A172 (cell line): ENCODE measurements around the gene FA2H. TPM values are rescaled to one million over a fixed set of nuclear protein-coding genes. Genes with fewer than 3 reads are reported as not detected.
"Not testable (repeated sequence)": the region's sequence is repeated elsewhere in the genome, so short reads cannot be mapped to it uniquely, and the experiment has no call there.

Experiments used
- DNase-seq: peaks from one replicate; pipeline ENCODE4 v3.0.0-alpha.2; 2015; ENCODE audit warnings: low spot score
- total RNA-seq: library from RNA; depleted of rRNA; stranded (reverse); fragments of >200 nt; shearing (Covaris generic); gene quantifications from 2 replicates; pipeline ENCODE4 v1.2.3, GENCODE V29; 2014

FA2H gene
- total RNA-seq, 1 experiment from 2014 or later: 0.03 TPM

DNA sequence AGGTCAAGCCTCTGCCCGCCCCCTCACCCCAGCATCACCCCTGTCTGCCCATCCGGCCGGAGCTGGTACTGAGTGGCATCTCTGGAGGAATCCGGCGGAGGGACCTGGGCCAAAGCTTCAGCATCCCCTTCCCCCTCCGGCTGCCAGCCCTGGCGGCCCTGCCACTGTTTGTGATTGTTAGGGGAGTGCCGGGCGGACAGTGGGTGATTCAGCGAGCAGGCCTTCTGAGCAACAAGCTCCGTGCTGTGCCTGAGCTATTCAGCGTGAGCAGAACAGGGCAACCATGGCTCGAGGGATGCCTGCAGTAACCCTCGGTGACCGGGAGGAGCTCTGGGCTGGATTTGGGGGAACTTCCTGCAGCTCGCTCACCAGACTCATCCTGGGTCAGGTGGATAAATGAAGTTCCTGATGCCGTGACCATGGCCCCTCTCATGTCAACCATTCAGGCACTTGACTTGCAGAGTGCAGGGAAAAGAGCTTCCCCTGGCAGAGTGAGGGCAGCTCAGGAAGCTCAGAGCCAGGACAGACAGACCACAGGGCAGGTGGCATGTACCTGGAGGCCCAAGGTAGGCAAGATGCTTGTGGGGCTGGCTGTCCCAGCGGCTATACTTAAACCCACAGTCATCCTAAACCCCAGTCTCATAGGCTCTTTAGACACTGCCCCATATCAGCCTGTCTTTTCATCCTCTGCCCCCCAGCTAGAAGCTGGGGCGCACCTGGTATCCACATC lies 49.6 kb downstream of the FA2H start:
- peak; percentile 80 for DNase-seq

DNA sequence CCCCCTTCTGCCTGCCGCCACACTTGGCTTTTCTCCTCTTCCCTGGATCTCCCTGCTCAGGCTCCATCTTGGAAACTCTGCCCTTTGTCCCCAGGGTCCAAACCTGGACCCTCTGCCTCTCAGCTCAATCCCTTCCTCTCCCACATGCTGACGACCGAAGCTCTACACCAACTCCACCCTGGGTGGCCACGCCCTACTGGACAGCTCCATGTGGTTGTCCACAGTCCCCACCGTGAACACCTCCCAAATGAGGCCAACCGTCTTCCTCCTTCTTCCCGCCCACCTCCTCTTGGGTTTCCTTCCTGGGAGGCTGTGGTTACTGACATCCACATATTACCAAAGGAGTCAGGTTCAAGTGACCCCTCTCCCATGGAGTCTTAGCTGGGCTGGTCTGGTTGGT lies 51.4 kb downstream of the FA2H start:
- no peak for DNase-seq

DNA sequence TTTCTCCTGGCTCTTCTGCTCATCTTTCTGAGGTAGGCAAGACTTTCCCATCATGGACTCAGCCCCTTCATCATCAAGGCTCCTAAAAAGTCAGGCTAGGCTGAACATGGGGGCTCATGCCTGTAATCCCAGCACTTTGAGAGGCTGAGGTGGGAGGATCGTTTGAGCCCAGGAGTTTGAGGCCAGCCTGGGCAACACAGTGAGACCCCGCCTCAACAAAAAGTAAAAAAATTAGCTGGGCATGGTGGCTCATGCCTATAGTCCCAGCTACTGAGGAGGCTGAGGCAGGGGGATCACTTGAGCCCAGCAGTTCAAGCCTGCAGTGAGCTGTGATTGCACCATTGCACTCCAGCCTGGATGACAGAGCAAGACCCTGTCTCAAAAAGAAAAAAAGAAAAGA lies 52.5 kb downstream of the FA2H start:
- DNase-seq: not testable (repeated sequence)

DNA sequence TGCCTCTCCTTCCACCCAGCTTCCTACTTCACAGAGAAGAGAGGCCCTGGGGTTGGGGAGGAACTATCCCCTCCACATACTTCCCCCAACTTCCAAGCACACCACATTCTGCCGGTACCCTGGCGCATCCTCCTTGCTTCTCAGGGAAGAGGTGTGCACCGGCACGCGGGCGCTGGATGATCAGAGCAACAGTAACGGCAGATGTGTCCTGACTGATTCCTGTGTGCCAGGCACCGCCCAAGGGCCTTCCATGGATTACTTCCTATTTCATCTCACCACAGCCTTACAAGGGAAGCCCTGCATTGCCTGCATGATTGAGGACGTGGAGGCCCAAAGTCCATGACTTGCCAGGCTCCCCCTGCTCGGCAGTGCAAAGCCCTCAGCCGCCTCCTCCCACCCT lies 52.9 kb downstream of the FA2H start:
- no peak for DNase-seq

DNA sequence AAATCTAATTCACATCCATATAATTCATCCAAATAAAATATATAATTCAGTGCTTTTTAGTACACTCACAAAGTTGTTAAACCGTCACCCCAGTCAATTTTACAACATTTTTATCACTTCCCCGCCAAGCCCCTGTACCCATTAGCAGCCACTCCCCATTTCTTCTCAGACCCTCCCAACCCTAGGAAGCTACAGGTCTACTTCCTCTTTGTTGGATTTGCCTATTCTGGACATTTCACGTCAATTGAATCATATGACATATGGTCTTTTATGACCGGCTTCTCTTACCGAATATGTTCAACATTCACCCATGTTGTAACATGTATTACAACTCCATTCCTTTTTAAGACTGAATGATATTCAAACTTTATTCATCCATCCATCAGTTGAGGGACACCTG lies 54.0 kb downstream of the FA2H start:
- no peak for DNase-seq

DNA sequence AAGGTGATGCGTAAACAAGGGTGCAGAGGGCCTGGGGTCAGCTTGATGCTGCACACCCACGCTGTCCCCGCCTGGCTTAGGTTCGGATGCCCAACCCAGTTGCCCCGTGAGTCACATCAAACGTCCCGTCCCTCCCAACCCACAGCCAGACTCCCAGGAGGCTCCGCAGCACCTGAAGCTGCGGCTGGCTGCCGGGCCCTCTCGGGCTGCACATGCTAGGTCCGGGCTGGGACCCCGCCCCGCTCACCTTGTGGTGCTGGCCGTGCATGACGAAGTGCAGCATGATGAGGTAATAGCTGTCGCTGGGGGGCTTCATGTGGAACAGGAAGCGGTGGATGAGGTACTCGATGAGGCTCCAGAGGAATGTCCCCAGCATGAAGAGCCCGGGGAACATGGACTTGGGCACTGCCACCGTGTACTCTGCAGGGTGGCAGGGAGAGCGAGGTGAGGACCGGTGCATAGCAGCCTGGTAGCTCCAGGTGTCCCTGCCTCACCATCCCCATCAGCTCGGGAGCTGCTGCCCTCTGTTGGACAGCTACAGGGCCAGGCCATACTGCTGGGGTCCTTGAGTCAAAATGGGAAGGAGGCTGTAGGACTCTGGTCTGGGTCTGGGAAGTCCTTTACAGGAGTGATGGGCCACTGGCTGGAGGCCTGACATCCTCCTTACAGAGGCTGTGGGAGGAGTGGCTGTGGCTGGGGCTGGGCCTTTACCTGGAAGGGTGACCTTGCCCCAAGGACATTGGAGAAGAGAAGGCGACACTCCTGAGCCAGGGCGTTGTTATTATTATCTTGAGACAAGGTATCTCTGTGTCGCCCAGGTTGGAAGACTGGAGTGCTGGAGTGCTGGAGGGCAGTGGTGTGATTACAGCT lies 55.6 kb downstream of the FA2H start:
- DNase-seq: no peak

DNA sequence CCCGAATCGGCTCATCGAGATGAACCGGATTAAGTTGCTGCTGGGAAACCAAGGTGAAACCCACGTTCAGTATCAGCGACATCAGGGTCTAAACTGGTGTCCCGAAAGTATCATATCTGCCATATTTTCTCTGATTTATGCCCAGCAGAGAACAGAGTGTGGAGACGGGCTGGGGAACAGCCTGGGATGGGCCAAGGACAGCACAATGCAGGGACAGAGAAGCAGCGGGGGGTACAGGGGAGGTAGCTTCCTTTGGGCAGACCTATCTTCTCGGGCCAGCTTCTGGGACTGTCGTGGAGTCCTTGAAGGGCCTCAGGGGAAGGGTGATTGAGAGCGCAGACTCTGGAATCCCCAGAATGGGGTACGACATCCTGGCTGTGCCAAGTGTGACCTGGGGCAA lies 56.5 kb downstream of the FA2H start:
- DNase-seq: no peak

DNA sequence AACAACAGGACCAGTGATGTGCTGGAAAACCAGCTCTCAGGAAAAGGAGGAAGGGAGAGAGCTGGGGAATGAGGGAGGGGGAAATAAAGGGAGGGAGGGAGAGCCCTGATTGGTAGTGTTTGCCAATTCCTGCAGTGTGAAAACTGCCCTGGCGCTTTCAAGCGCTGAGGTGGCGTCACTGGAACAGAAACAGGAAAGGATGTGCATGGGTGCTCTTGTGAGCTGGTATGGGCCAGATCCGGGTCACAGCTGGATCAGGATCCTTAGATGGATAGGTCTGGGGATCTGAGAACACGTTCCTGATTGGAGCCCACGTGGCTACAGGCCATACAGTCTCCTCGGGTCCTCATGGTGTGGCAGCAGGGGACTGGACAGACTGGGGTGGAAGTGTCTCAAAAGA lies 57.3 kb downstream of the FA2H start:
- no peak for DNase-seq

DNA sequence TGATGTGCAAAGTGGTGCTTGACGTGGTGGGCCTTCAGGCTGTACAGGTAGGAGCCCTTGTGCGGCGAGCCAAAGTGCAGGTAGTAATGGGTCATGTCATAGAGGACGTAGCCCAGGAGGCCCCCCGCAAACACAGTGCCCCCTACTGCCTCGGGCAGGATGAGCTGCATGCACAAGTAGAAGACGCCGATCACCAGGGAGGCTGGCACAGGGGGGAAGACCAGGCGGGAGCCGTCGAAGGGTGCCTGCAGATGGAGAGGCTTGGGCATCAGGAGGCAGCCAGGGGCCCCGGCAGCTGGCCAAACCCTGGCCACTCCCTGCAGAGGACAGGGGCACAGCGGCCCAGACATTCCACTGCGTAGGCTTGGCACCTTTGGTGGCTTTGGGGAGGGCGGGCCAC lies 58.3 kb downstream of the FA2H start:
- DNase-seq: no peak

DNA sequence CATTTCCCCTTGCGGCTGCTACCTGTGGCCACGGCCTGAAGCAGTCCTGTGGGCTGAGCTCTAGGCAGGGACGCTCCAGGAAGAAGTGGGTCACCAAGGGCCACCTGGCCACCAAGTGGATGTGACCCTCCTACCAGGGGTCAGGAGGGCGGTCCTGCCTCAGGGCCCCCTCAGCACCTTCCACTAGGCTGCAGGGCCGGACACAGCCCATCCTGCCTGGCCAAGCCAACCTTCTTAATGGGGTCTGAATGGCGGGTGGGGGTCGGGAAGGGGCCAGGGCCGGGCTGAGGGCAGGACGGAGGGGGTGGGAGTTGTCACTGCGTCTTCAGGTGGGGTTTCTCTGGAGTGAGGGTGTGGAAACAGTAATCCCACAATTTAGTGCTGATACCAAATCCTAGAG lies 60.7 kb downstream of the FA2H start:
- DNase-seq: no peak

DNA sequence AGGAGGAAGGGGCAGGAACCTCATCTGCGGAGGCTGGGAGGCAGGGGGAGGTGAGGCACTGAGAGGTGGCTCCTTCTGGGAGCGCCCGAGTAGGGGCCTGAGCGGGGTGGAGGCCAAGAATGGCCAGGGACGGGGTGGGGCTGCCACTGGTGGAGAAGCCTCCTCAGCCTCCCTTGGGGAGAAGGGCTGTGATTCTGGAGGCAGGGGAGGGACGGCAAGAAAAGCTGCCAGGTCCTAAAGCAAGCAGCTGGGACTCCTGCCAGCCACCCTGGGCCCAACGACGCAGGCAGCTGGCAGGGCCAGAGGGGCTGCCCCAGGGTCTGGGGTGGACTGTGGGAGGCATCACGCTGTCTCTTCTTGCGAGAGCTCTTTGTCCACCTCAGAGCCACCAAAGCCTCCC lies 61.3 kb downstream of the FA2H start:
- no peak for DNase-seq

DNA sequence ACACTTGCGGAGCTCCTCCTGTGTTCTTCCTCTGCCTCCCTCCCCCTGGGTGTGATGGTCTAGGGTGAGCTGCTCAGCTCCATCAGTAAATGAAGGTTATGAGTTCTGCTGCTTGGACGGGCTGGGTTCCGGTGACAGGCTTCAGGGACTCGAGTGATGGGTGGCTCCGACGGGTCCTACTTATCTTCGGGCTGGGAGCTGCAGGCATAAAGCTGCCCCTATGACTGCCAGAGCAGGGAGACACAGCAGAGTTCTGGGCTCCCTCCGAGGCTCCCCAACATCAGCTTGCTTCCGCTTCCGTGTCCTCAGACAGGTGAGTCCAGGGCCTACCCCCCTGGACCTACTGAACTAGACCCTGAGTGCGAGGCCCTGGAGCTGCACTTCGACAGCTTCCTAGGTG lies 62.7 kb downstream of the FA2H start:
- no peak for DNase-seq

DNA sequence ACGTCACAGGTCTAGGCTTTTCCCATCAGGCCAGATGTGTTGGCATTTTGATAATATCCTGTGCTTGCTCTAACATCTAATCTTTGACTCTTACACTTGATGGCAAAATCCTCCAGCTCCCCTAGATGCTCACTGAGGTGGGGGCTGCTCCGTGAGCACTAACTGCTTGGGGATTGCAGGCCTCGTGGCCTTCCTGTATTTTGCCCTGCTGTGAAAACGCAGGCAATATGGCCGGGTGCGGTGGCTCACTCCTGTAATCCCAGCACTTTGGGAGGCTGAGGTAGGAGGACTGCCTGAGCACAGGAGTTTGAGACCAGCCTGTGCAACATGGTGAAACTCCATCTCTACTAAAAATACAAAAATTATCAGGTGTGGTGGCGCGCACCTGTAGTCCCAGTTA lies 64.2 kb downstream of the FA2H start:
- DNase-seq: no peak

DNA sequence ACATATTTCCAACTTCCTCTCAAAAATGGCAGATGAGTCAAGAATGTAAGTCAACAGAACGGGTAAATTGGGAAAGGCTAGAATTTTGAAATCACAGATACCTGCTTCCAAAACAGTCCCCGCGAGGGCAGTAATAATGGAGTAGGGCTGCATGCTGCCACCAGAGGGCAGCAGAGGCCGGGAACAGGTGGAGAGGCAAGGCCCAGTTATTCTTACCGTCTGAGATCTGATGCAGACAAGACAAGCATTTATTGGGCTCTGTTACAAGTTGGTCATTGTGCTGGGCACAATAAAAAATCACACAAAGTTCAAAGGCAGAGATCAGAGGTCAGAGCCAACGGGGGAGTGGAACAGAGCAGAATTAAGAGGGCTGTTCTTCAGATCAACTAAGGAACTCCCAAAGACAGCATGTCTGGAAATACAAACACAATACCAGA lies 65.2 kb downstream of the FA2H start:
- DNase-seq: peak; percentile 74

DNA sequence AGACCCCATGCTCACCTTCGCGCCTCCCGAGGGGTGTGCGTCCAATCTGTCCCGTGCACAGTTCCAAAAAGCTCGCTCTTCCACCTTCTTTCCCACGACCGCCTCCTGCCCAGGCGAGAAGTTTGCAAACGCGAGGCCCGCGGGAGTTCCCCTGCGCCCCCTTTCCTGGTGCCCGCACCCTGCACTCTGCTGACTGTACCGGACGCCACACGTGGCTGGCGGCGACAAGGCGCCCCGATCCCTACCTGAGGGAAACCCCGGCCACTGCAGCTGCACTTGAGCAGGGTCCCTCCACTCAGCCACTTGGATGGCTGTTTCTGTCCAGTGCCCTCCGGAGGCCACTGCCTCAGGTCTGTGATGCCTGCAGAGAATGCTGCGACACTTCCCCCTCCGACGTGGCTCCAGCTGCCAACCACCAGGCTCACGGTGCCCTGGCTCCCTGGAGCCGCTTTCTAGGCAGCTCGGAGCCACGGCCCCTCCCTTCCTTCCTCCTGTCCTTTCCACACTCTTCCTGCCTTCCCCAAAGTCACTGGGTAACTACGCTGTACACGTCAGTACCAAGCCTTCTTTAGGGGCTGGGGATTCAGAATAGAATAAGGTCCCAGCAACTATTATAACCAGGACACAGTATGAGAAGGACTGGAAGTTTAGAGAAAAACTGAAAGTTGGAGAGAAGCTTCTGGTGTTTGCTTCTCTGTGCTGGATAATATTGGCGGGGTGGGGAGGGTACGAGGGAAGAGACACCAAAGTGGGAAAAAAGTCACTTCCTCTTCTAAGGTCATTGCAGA lies 74.0 kb downstream of the FA2H start, which contains the start of gene MLKL:
MLKL (minus strand) TSS at position 425 of the 788 bp plus-strand sequence. CDS start 5,105 bp downstream, outside the sequence.
- peak; percentile 83 for DNase-seq

DNA sequence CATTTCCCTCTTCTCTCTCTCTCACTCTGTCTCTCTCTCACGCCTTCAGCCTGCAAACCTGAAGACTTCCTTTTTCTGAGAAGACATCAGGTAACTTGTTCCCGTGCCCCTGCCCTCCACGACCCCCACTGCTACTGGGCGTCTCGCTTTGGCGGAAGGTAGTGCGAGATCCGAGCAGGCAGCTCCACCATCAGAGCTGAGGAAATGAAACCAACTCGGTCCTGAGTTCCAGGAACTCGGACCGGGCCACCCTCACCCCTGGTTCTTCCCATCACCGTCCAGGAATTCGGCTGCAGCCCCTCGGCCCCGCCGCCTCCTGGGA lies 74.5 kb downstream of the FA2H start:
- peak; percentile 27 for DNase-seq

DNA sequence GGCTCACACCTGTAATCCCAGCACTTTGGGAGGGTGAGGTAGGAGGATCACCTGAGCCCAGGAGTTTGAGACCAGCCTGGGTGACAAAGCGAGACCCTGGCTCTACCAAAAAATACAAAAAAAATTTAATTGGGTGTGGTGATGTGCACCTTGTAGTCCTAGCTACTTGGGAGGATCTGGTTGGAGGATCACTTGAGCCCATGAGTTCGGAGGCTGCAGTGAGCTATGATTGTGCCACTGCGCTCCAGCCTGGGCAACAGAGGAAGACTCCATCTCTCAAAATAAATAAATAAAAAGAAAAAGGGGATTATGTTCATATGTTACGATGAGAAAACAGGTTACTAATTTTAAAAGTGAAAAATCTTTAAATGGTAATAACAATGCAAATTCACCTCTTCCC lies 75.0 kb downstream of the FA2H start:
- no peak for DNase-seq

DNA sequence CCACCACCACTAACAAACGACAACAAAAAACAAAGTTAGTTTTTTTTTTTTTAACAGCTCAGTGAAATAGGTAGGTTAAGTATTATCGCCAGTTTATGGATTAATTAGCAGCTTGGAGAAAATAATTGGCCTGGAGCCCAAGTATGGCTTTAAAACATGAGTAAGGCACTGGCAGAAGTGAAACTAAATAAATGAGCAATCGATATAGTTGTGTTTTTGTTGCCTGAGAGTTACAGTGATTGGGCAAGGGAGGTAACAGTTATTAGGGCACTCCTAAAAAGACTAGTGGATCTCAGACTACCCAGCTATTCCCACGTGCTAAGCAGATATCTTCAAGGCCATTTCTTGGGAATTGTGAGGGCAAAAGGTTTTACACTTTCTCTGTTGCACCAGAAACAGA lies 76.4 kb downstream of the FA2H start:
- DNase-seq: no peak

DNA sequence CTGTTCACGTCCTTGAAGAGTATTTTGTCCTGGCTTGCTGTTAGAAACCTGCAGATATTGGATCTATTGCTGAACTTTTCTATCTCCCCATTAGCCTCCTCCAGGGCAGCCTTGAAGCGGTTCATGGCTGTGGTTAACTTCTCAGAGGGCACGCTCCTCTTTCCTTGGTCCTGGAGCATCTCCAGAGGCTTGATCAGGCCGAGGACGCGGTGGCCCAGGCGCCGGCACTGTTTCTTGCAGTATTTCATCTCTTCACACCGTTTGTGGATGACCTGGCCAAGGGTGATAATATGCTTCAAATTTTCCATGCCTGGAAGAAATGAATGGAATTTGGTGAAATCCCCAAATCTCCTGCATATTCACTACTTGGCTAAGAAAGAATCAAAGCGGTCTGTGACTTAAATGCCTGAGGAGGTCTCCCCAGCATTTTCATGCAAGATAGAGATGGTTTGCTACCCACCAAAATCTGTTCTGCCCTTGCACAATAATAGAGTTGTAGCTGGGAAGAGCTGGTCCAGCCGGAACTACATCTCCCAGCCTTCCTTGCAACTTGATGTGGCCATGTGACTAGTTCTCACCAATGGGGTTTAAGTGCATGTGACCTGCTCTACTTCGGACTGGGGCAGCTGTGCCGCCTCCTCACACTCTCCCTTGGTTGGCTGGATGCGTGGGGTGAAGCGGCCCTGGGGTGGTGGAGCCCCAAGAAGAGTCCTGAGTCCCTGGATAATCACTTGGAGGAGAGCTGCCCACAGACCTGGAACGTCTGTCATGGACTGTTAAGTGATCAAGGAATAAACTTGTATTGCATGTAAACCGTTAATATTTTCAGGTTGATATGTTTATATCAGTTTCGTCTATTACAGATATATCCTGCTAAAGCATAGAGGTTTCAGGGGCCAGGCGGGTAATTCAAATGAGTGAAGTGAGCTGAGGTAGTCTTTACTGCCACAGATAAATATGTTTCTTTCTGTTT lies 78.9 kb downstream of the FA2H start:
- peak; percentile 94 for DNase-seq

DNA sequence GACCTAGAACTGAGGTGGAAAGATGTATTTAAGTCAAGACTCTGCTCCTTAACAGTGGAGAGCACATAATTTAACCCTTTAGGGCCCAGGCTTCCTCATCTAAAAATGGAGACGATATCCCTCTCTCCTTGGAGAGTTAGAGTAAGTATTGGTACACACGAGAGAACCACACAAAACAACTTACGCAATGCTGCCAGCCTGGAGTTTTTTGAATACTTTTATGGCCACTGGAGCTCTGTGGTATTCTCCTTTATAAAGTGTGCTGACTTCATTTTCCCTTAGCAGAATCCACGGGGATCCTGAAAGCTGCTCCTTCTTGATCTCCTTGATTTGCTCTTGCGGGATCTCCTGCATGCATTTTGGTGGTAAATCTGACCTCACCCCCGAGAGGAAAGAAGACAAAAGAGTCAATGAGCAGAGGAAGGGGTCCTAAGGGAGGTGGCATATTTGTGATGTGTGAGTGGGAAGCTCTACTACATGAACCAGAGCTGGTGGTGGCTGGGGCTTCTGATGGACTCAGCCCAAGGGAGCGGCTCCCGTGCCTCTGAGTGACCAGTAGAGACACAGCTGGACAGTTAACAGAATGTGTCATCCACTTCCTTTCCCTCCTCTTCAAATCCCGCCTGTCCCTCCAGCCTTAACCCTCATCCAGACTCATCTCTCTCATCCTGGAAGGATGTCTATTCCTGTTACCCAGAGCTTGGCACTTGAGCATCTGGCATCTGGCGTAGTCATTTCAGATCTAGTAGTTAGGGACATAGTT lies 83.3 kb downstream of the FA2H start:
- DNase-seq: no peak
